ENCODE measurements around the gene VTI1A. TPM values are rescaled to one million over a fixed set of nuclear protein-coding genes. Genes with fewer than 3 reads are reported as not detected.

The VTI1A gene
- total and polyA plus RNA-seq, 7 experiments from 2014 or later, result 21.7 to 56.8 (median 40.8) TPM

Small RNA genes within 50 kb of the gene (microRNA-seq; reads per million reads assigned to microRNA genes)
- not detected for gene MIR4295 (ENCODE audit: borderline microRNAs expressed)

Other genes starting within 250 kb of the VTI1A start
- not detected for gene TECTB, start 163.8 kb upstream of the VTI1A start, total RNA-seq
- not detected for gene TECTB, start 163.8 kb upstream of the VTI1A start, polyA plus RNA-seq
- gene ACSL5, start 73.1 kb upstream of the VTI1A start, total RNA-seq, result 10 to 100 TPM; 30.3 to 72.5 (median 39.7) TPM
- gene ACSL5, start 73.1 kb upstream of the VTI1A start, polyA plus RNA-seq, result 10 to 100 TPM; 35.4 to 48.6 TPM
- gene ZDHHC6, start 301 bp upstream of the VTI1A start, total RNA-seq, result 10 to 100 TPM; 34.3 to 66.3 (median 50.9) TPM
- 10 to 100 TPM; 29.9 to 32.4 TPM for gene ZDHHC6, start 301 bp upstream of the VTI1A start, polyA plus RNA-seq